SW 1271 (cell line): ENCODE measurements around the gene DVL2.
"Not testable (repeated sequence)": the region's sequence is repeated elsewhere in the genome, so short reads cannot be mapped to it uniquely, and the experiment has no call there.

Experiments used
- DNase-seq, 2 experiments: peaks; one replicate each; lab custom pipeline; 2025; lab: John Stamatoyannopoulos, UW

The DVL2 gene

GRCh38 chr17:7196651-7197401, 37.5 kb downstream of the DVL2 start:
- DNase-seq = no peak

- no peak for DNase-seq
Observed at GRCh38 chr17:7195971-7196370, 38.3 kb downstream of the DVL2 start.

- DNase-seq = no peak
Observed at GRCh38 chr17:7192271-7192937, 41.9 kb downstream of the DVL2 start.

GRCh38 chr17:7191571-7192270, 42.6 kb downstream of the DVL2 start:
- peak in 1 of 2 experiments; percentile 31 for DNase-seq

GRCh38 chr17:7191069-7191468, 43.2 kb downstream of the DVL2 start:
- DNase-seq = no peak

- DNase-seq = no peak
Observed at GRCh38 chr17:7190276-7190917, 43.9 kb downstream of the DVL2 start.

GRCh38 chr17:7186241-7186640, 48.1 kb downstream of the DVL2 start:
- DNase-seq = no peak

GRCh38 chr17:7184647-7185046, 49.7 kb downstream of the DVL2 start:
- no peak for DNase-seq

GRCh38 chr17:7184091-7184488, 50.2 kb downstream of the DVL2 start:
- DNase-seq = no peak

GRCh38 chr17:7183433-7184090, 50.8 kb downstream of the DVL2 start:
- DNase-seq = no peak

- DNase-seq = not testable (repeated sequence)
Observed at GRCh38 chr17:7182101-7182500, 52.2 kb downstream of the DVL2 start.

- DNase-seq = no peak
Observed at GRCh38 chr17:7179317-7180254, 54.7 kb downstream of the DVL2 start, which contains the start of gene ASGR1. TSS of gene ASGR1 (minus strand) at chr17:7179370. CDS start at chr17:7178563, 807 bp downstream.

GRCh38 chr17:7178973-7179316, 55.4 kb downstream of the DVL2 start:
- no peak for DNase-seq

- no peak for DNase-seq
Observed at GRCh38 chr17:7177954-7178477, 56.3 kb downstream of the DVL2 start.

- DNase-seq = peak in 1 of 2 experiments; percentile 42
Observed at GRCh38 chr17:7177191-7177953, 56.9 kb downstream of the DVL2 start.

- no peak for DNase-seq
Observed at GRCh38 chr17:7176841-7177190, 57.5 kb downstream of the DVL2 start.

GRCh38 chr17:7176107-7176840, 58.0 kb downstream of the DVL2 start:
- DNase-seq = no peak
